GM12878 (cell line): ENCODE results near the gene NISCH. TPM values are rescaled to one million over a fixed set of nuclear protein-coding genes. Genes with fewer than 3 reads are reported as not detected.

Source experiments
- ATAC-seq: fragments of 200-7000 bp; cut with Tn5 transposase; 3 replicates; pipeline ENCODE4 v1.9.1; 2020; ENCODE audit warnings: mild to moderate bottlenecking, moderate library complexity
- BruUV-seq: library from RNA; stranded (reverse); fragments of 400-500 nt; replicated peaks from 2 replicates; lab custom pipeline; 2021; lab: Mats Ljungman, UMichigan
- CTCF ChIA-PET: fragments of 300-600 bp; sonication (Branson Sonifier 250); formaldehyde crosslinking; extraction: SDS; loops from one replicate; lab custom pipeline; 2021; ENCODE audit warnings: inconsistent platforms; lab: Yijun Ruan, JAX
- POLR2A ChIA-PET: fragments of 350-600 bp; formaldehyde crosslinking; extraction: SDS; loops from one replicate; lab custom pipeline; 2021; ENCODE audit warnings: inconsistent platforms; lab: Charles Lee
- RAD21 ChIA-PET: fragments of 300-600 bp; sonication (Branson Sonifier 250); formaldehyde crosslinking; loops from one replicate; lab custom pipeline; 2023; ENCODE audit warnings: antibody characterized with exemption; ENCODE audit not compliant: unreplicated experiment; lab: Charles Lee
- SMC1A ChIA-PET: fragments of 300-600 bp; sonication (Branson Sonifier 250); formaldehyde crosslinking; loops from one replicate; lab custom pipeline; 2023; ENCODE audit not compliant: unreplicated experiment, uncharacterized antibody; lab: Charles Lee
- DNase-seq: peaks from one replicate; pipeline ENCODE4 v3.0.0-alpha.2; 2011; ENCODE audit warnings: low read depth, low spot score
- FAIRE-seq: peaks from 3 replicates; lab custom pipeline; 2011; peaks lifted over from hg19 to GRCh38; lab: Jason Lieb, UNC
- H2AFZ ChIP-seq: 2 replicates; pipeline ENCODE4 v1.6.0; 2011; ENCODE audit warnings: low read depth, low read length, control low read depth; ENCODE audit not compliant: control insufficient read depth
- H3K27ac ChIP-seq: 2 replicates; pipeline ENCODE4 v1.5.1; 2011; ENCODE audit warnings: control low read depth; ENCODE audit not compliant: control insufficient read depth, insufficient read depth
- H3K27me3 ChIP-seq, 2 experiments: replicated peaks in 1 of 2; 2 replicates each; pipeline versions ENCODE4 v1.6.0 to v1.6.1; 2011; ENCODE audit warnings: low read length in 1 of 2; ENCODE audit not compliant: control insufficient read depth in 2 of 2, insufficient read depth in 2 of 2
- H3K36me3 ChIP-seq, 2 experiments: 2 replicates each; pipeline ENCODE4 v1.5.1; 2011; ENCODE audit warnings: low read length in 1 of 2; ENCODE audit not compliant: control insufficient read depth in 2 of 2, insufficient read depth in 2 of 2
- H3K4me1 ChIP-seq: 2 replicates; pipeline ENCODE4 v1.6.1; 2011; ENCODE audit warnings: mild to moderate bottlenecking, low read length, moderate library complexity, mixed read lengths; ENCODE audit not compliant: control insufficient read depth, insufficient read depth
- H3K4me2 ChIP-seq: 2 replicates; pipeline ENCODE4 v1.6.0; 2011; ENCODE audit warnings: control low read depth; ENCODE audit not compliant: control insufficient read depth, insufficient read depth
- H3K4me3 ChIP-seq: fragments of 200-600 bp; sonication (generic); 2 replicates; pipeline ENCODE4 v1.5.1; 2016
- H3K79me2 ChIP-seq: 2 replicates; pipeline ENCODE4 v1.6.0; 2011; ENCODE audit warnings: low read length; ENCODE audit not compliant: control insufficient read depth, insufficient read depth
- H3K9ac ChIP-seq: 2 replicates; pipeline ENCODE4 v1.8.0; 2011; ENCODE audit warnings: low read length, control low read depth, mixed read lengths; ENCODE audit not compliant: control insufficient read depth, insufficient read depth
- H3K9me3 ChIP-seq: replicated peaks from 3 replicates; pipeline ENCODE4 v1.5.1; 2011; ENCODE audit warnings: mild to moderate bottlenecking, low read length; ENCODE audit not compliant: control insufficient read depth, insufficient read depth
- H4K20me1 ChIP-seq: 2 replicates; pipeline ENCODE4 v1.6.0; 2011; ENCODE audit not compliant: control insufficient read depth, insufficient read depth
- BMI1 ChIP-seq: fragments of 450-650 bp; IDR thresholded peaks from 2 replicates; pipeline ENCODE4 v1.6.1; 2016; ENCODE audit warnings: mild to moderate bottlenecking, moderate library complexity, borderline replicate concordance
- CBFB ChIP-seq: IDR thresholded peaks from 2 replicates; pipeline ENCODE4 v1.6.1; 2016; ENCODE audit warnings: antibody characterized with exemption, low read depth
- EP300 ChIP-seq, 2 experiments: fragments of 150-350 bp in 1 of 2; IDR thresholded peaks; 2 replicates each; pipeline ENCODE4 v1.6.1; 2011 to 2012; ENCODE audit warnings: low read depth in 2 of 2, low read length in 2 of 2, borderline replicate concordance in 1 of 2, improper control_type of control experiment in 1 of 2, inconsistent platforms in 1 of 2; ENCODE audit not compliant: control insufficient read depth in 1 of 2
- SUZ12 ChIP-seq: fragments of 200-600 bp; sonication (generic); IDR thresholded peaks from one replicate; pipeline ENCODE4 v1.6.1; 2018; ENCODE audit warnings: antibody characterized with exemption, mild to moderate bottlenecking; ENCODE audit not compliant: unreplicated experiment
- ZNF217 ChIP-seq: fragments of 450-650 bp; IDR thresholded peaks from 2 replicates; pipeline ENCODE4 v1.6.1; 2017; ENCODE audit warnings: antibody characterized with exemption, mild to moderate bottlenecking
- WGBS: methylation state at CpG from one replicate; pipeline ENCODE4 v1.1.6; 2016; ENCODE audit warnings: low lambda C conversion rate; ENCODE audit not compliant: insufficient replicate concordance, insufficient coverage; ENCODE audit errors: missing lambda C conversion rate; 5-methylcytosine and 5-hydroxymethylcytosine counted together
- in situ Hi-C: fragments of 300-500 bp; cut with MboI; formaldehyde crosslinking; loops from 9 replicates; pipeline ENCODE4 v1.14.3; 2018; ENCODE audit warnings: mixed read lengths
- intact Hi-C: fragments of 100-400 bp; cut with micrococcal nuclease; formaldehyde crosslinking; loops from one replicate; pipeline ENCODE4 v1.14.2; 2022; ENCODE audit not compliant: unreplicated experiment
- polyA plus RNA-seq, 11 experiments: library from polyadenylated mRNA; depleted of rRNA in 4 of 11; unstranded in 6 of 11; stranded (reverse) in 5 of 11; fragments of >200 nt; fragmentation: Nextera tagmentation in 4 of 11; fragmentation: Illumina TruSeq in 1 of 11; extraction: Ambion mirVana in 4 of 11; extraction: Trizol in 1 of 11; gene quantifications; 1 replicate in 1 of 11; 2 replicates in 10 of 11; pipeline versions ENCODE4 v1.2.1 to v1.2.3, GENCODE V29; 2011 to 2016; ENCODE audit warnings: inconsistent platforms in 2 of 11, missing spikeins in 2 of 11, low read depth in 1 of 11
- total RNA-seq, 4 experiments: library from RNA; depleted of rRNA in 3 of 4; stranded (reverse); fragments of >200 nt in 3 of 4; fragmentation: Illumina TruSeq in 1 of 4; extraction: Trizol in 1 of 4; gene quantifications; 2 replicates each; pipeline versions ENCODE4 v1.2.1 to v1.2.3, GENCODE V29; 2013 to 2021
- TF ChIP-seq, protein P1 (sequence below): fragments of 450-650 bp; IDR thresholded peaks from 2 replicates; pipeline ENCODE4 v1.6.1; 2017; ENCODE audit warnings: mild to moderate bottlenecking, moderate library complexity
- TF ChIP-seq, protein P2 (sequence below): IDR thresholded peaks from 2 replicates; pipeline ENCODE4 v1.6.1; 2011; ENCODE audit warnings: low read depth, low read length, improper control_type of control experiment, borderline replicate concordance
- TF ChIP-seq, protein P3 (sequence below): fragments of 450-650 bp; formaldehyde crosslinking; IDR thresholded peaks from 2 replicates; pipeline ENCODE4 v1.5.0; 2022; ENCODE audit warnings: mild to moderate bottlenecking, missing genetic modification characterization
- TF ChIP-seq, protein P4 (sequence below): fragments of 450-650 bp; IDR thresholded peaks from 2 replicates; pipeline ENCODE4 v1.6.1; 2016; ENCODE audit warnings: mild to moderate bottlenecking

Gene NISCH
- total and polyA plus RNA-seq, 10 of the 15 experiments (the other 5 are each of a cell fraction or from before 2014, with no cell fraction given), result 0.76 to 52.5 (median 24.6) TPM

DNA sequence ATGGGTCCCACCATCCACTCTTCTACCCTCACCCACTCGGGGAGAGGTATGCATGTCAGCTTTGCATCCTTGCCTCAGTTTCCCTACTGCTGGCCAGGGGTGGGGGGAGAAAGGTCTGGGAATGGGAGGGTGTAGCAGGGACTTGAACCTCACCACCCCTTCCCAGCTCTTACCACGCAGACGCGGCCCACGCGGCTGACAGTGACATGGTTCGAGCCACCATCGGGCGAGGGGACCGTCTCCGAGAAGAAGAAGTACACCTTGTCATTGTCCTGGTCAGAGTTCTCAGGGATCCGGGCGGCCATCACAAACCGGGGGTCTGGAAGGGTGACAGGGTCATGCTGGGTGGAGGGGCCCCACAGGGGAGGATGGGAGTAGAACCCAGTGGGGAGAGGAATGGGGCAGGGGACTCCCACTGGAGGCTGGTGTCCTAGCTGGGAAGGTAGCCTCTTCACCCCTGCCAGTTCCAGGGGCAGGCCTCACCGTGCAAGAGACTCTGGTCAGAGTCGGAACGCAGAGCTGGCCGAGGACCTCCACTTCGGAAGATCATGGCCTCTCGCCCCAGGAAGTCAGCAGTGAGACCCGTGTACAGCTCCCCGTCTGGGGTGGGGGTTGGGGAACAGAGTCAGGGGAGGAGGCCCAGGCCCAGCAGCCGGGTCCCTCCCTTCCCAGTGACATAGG is 14.2 kb upstream of the NISCH start (continued):
- TF ChIP-seq, protein P1, sequence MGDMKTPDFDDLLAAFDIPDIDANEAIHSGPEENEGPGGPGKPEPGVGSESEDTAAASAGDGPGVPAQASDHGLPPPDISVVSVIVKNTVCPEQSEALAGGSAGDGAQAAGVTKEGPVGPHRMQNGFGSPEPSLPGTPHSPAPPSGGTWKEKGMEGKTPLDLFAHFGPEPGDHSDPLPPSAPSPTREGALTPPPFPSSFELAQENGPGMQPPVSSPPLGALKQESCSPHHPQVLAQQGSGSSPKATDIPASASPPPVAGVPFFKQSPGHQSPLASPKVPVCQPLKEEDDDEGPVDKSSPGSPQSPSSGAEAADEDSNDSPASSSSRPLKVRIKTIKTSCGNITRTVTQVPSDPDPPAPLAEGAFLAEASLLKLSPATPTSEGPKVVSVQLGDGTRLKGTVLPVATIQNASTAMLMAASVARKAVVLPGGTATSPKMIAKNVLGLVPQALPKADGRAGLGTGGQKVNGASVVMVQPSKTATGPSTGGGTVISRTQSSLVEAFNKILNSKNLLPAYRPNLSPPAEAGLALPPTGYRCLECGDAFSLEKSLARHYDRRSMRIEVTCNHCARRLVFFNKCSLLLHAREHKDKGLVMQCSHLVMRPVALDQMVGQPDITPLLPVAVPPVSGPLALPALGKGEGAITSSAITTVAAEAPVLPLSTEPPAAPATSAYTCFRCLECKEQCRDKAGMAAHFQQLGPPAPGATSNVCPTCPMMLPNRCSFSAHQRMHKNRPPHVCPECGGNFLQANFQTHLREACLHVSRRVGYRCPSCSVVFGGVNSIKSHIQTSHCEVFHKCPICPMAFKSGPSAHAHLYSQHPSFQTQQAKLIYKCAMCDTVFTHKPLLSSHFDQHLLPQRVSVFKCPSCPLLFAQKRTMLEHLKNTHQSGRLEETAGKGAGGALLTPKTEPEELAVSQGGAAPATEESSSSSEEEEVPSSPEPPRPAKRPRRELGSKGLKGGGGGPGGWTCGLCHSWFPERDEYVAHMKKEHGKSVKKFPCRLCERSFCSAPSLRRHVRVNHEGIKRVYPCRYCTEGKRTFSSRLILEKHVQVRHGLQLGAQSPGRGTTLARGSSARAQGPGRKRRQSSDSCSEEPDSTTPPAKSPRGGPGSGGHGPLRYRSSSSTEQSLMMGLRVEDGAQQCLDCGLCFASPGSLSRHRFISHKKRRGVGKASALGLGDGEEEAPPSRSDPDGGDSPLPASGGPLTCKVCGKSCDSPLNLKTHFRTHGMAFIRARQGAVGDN, result no peak
- TF ChIP-seq ZNF217, result no peak
- TF ChIP-seq BMI1, result no peak

DNA sequence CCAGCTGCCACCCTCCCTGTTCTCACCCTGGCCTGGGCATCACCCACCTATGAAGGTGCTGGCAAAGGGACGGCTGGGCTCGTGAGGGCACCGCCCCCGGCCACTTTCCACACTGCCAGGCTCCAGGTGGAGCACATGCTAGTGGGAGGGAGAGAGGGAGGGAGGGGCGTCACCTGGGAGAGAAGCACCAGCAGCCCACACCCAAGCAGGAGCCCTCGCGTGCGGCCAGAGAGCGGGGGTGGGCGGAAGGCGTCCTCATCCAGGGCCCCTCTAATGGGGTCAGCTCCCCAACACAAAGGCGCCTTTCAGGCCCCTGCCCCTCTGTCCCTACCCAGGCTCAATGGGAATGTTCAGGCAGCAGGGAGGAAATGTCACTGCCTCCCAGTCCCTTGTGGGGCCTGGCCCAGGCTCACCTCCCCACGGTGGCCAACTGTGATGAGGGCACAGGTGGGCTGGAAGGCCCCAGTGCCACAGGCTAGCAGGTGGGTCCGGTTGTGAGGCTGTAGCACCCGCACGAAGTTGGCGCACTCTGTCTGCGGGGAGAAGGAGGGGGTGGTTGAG is 13.6 kb upstream of the NISCH start:
- ChIA-PET RAD21 (no interaction called here), POLR2A (interaction anchor here (0.6 kb wide), 1 partner anchor 434 kb away, joined by 3 read pairs; no protein-coding TSS in a partner anchor), CTCF (interaction anchor here (1.2 to 1.4 kb wide), 2 partner anchors 14 to 30 kb away, joined by 3 to 6 read pairs; no protein-coding TSS in a partner anchor), SMC1A (no interaction called here)
- Histone ChIP-seq H3K36me3 (no peaks in the 10 kb centered on the region), H3K4me2 (no peak overlapping the region), H4K20me1 (no peaks in the 10 kb centered on the region), H3K9ac (no peak overlapping the region), H3K4me1 (no peaks in the 10 kb centered on the region), H3K27ac (no peak overlapping the region), H3K79me2 (no peaks in the 10 kb centered on the region), H2AFZ (no peak overlapping the region), H3K4me3 (no peak overlapping the region), H3K9me3 (no peaks in the 10 kb centered on the region), H3K27me3 (no peaks in the 10 kb centered on the region)
- FAIRE-seq, result no peak
- ATAC-seq, result no peak
- in situ Hi-C loops (no loop called here), intact Hi-C loops (no loop called here)
- no TSS peak for BruUV-seq
- WGBS, result 67% methylated on average over 18 of the region's 18 CpGs
- DNase-seq, result no peak
- TF ChIP-seq, protein P2, sequence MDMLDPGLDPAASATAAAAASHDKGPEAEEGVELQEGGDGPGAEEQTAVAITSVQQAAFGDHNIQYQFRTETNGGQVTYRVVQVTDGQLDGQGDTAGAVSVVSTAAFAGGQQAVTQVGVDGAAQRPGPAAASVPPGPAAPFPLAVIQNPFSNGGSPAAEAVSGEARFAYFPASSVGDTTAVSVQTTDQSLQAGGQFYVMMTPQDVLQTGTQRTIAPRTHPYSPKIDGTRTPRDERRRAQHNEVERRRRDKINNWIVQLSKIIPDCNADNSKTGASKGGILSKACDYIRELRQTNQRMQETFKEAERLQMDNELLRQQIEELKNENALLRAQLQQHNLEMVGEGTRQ, result no peak
- no peak for TF ChIP-seq CBFB
- TF ChIP-seq, protein P3, sequence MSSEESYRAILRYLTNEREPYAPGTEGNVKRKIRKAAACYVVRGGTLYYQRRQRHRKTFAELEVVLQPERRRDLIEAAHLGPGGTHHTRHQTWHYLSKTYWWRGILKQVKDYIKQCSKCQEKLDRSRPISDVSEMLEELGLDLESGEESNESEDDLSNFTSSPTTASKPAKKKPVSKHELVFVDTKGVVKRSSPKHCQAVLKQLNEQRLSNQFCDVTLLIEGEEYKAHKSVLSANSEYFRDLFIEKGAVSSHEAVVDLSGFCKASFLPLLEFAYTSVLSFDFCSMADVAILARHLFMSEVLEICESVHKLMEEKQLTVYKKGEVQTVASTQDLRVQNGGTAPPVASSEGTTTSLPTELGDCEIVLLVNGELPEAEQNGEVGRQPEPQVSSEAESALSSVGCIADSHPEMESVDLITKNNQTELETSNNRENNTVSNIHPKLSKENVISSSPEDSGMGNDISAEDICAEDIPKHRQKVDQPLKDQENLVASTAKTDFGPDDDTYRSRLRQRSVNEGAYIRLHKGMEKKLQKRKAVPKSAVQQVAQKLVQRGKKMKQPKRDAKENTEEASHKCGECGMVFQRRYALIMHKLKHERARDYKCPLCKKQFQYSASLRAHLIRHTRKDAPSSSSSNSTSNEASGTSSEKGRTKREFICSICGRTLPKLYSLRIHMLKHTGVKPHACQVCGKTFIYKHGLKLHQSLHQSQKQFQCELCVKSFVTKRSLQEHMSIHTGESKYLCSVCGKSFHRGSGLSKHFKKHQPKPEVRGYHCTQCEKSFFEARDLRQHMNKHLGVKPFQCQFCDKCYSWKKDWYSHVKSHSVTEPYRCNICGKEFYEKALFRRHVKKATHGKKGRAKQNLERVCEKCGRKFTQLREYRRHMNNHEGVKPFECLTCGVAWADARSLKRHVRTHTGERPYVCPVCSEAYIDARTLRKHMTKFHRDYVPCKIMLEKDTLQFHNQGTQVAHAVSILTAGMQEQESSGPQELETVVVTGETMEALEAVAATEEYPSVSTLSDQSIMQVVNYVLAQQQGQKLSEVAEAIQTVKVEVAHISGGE, result no peak
- TF ChIP-seq EP300 (IDR thresholded peaks at IDR 0.05; ENCODE audit: borderline replicate concordance in 1 of 2, control insufficient read depth in 1 of 2, low read depth in 2 of 2, low read length in 2 of 2), result no peak
- no peak for TF ChIP-seq SUZ12
- TF ChIP-seq, protein P4, sequence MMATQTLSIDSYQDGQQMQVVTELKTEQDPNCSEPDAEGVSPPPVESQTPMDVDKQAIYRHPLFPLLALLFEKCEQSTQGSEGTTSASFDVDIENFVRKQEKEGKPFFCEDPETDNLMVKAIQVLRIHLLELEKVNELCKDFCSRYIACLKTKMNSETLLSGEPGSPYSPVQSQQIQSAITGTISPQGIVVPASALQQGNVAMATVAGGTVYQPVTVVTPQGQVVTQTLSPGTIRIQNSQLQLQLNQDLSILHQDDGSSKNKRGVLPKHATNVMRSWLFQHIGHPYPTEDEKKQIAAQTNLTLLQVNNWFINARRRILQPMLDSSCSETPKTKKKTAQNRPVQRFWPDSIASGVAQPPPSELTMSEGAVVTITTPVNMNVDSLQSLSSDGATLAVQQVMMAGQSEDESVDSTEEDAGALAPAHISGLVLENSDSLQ, result no peak
